Gastrocnemius medialis (tissue), 4 donors: ENCODE data around the gene DENND2C.

Experiments
- CTCF ChIP-seq, 5 experiments: fragments of 450-650 bp in 3 of 5; fragments of 200-600 bp in 2 of 5; sonication (generic) in 2 of 5; IDR thresholded peaks in 4 of 5; conservative IDR thresholded peaks in 1 of 5; 1 replicate in 4 of 5; 2 replicates in 1 of 5; pipeline ENCODE4 v1.5.1; 2016 to 2019; ENCODE audit warnings: antibody characterized with exemption in 5 of 5, mild to moderate bottlenecking in 3 of 5, moderate library complexity in 3 of 5
- POLR2A ChIP-seq, 2 donors: fragments of 450-650 bp; IDR thresholded peaks; one replicate each; pipeline ENCODE4 v1.6.1; 2017; ENCODE audit warnings: antibody characterized with exemption in 2 of 2, mild to moderate bottlenecking in 2 of 2, moderate library complexity in 2 of 2

GRCh38 chr1:114710360-114710759 is 40.5 kb upstream of the DENND2C start:
- no peak for TF ChIP-seq CTCF (IDR thresholded peaks at IDR 0.05 in 4 of 5, conservative IDR thresholded peaks at IDR 0.05 in 1 of 5)
- TF ChIP-seq POLR2A (IDR thresholded peaks at IDR 0.05): no peak
